Tibial artery (tissue), 4 donors: Measurements from ENCODE around the gene PLS1.

Experiments used
- DNase-seq, 2 donors: peaks; one replicate each; pipeline ENCODE4 v3.0.0-alpha.2; 2019
- H3K27ac ChIP-seq, 2 donors: fragments of 200-600 bp; sonication (generic) in 1 of 2; 1 replicate in 1 of 2; 2 replicates in 1 of 2; pipeline ENCODE4 v1.5.1; 2018 to 2019; ENCODE audit warnings: mild to moderate bottlenecking in 1 of 2
- H3K27me3 ChIP-seq, 2 donors: fragments of 200-600 bp; sonication (generic) in 1 of 2; one replicate each; pipeline versions ENCODE4 v1.5.1 to v1.6.0; 2016 to 2019
- H3K36me3 ChIP-seq, 3 donors: fragments of 200-600 bp; sonication (generic) in 2 of 3; one replicate each; pipeline ENCODE4 v1.5.1; 2016 to 2019; ENCODE audit warnings: mild to moderate bottlenecking in 2 of 3
- H3K4me1 ChIP-seq, 4 donors: fragments of 200-600 bp; sonication (generic) in 2 of 4; 1 replicate in 3 of 4; 2 replicates in 1 of 4; pipeline ENCODE4 v1.5.1; 2016 to 2019
- H3K4me3 ChIP-seq, 2 donors: fragments of 200-600 bp; sonication (generic) in 1 of 2; 1 replicate in 1 of 2; 2 replicates in 1 of 2; pipeline ENCODE4 v1.5.1; 2018 to 2019; ENCODE audit warnings: mild to moderate bottlenecking in 2 of 2
- H3K9me3 ChIP-seq, 3 donors: fragments of 200-600 bp; sonication (generic) in 1 of 3; one replicate each; pipeline ENCODE4 v1.5.1; 2016 to 2019
- CTCF ChIP-seq, 2 experiments: fragments of 200-600 bp in 1 of 2; fragments of 450-650 bp in 1 of 2; IDR thresholded peaks; one replicate each; pipeline ENCODE4 v1.5.1; 2017 to 2019; ENCODE audit warnings: antibody characterized with exemption in 2 of 2, mild to moderate bottlenecking in 1 of 2, moderate library complexity in 1 of 2
- intact Hi-C: fragments of 100-400 bp; cut with DNase I; formaldehyde crosslinking; loops from one replicate; pipeline ENCODE4 v1.15.0; 2023; ENCODE audit warnings: low total_unique reads

PLS1 gene

GRCh38 chr3:142623194-142623593 is 27.0 kb downstream of the PLS1 start:
- no peak overlapping the region for H3K27ac ChIP-seq
- no peaks in the 10 kb centered on the region for H3K36me3 ChIP-seq
- H3K27me3 ChIP-seq, result no peaks in the 10 kb centered on the region
- intact Hi-C loops, result no loop called here
- TF ChIP-seq CTCF (IDR thresholded peaks at IDR 0.05), result no peak
- H3K4me3 ChIP-seq, result no peak overlapping the region
- no peaks in the 10 kb centered on the region for H3K9me3 ChIP-seq
- no peak for DNase-seq
- H3K4me1 ChIP-seq, result no peaks in the 10 kb centered on the region

GRCh38 chr3:142624341-142625152 is 28.4 kb downstream of the PLS1 start:
- intact Hi-C loops, result no loop called here

GRCh38 chr3:142625153-142625440 is 28.9 kb downstream of the PLS1 start:
- H3K27ac ChIP-seq, result no peak overlapping the region
- no peak for DNase-seq
- H3K27me3 ChIP-seq, result no peaks in the 10 kb centered on the region
- no peaks in the 10 kb centered on the region for H3K36me3 ChIP-seq
- H3K4me3 ChIP-seq, result no peak overlapping the region
- TF ChIP-seq CTCF (IDR thresholded peaks at IDR 0.05), result no peak
- no peaks in the 10 kb centered on the region for H3K4me1 ChIP-seq
- no peaks in the 10 kb centered on the region for H3K9me3 ChIP-seq
- intact Hi-C loops, result no loop called here

More at GRCh38 chr3:142624341-142625152, 28.4 kb downstream of the PLS1 start:
- Histone ChIP-seq H3K4me3 (no peak overlapping the region), H3K36me3 (no peaks in the 10 kb centered on the region), H3K27me3 (no peaks in the 10 kb centered on the region), H3K27ac (no peak overlapping the region), H3K9me3 (no peaks in the 10 kb centered on the region), H3K4me1 (no peaks in the 10 kb centered on the region)
- TF ChIP-seq CTCF (IDR thresholded peaks at IDR 0.05), result no peak
- no peak for DNase-seq

GRCh38 chr3:142626971-142627370 is 30.8 kb downstream of the PLS1 start:
- Histone ChIP-seq H3K27me3 (no peaks in the 10 kb centered on the region), H3K27ac (no peak overlapping the region), H3K9me3 (no peaks in the 10 kb centered on the region), H3K4me3 (no peak overlapping the region), H3K4me1 (no peaks in the 10 kb centered on the region), H3K36me3 (no peaks in the 10 kb centered on the region)
- TF ChIP-seq CTCF (IDR thresholded peaks at IDR 0.05), result no peak
- DNase-seq, result no peak
- intact Hi-C loops, result no loop called here

- H3K36me3 ChIP-seq, result no peaks in the 10 kb centered on the region
- intact Hi-C loops, result no loop called here
- no peak overlapping the region for H3K4me3 ChIP-seq
- TF ChIP-seq CTCF (IDR thresholded peaks at IDR 0.05), result no peak
- H3K27ac ChIP-seq, result no peak overlapping the region
- H3K9me3 ChIP-seq, result no peaks in the 10 kb centered on the region
- no peak for DNase-seq
- H3K27me3 ChIP-seq, result no peaks in the 10 kb centered on the region
- H3K4me1 ChIP-seq, result no peaks in the 10 kb centered on the region
These were observed 32.6 kb downstream of the PLS1 start for GRCh38 chr3:142628801-142629200.

GRCh38 chr3:142633073-142633472 is 36.9 kb downstream of the PLS1 start:
- intact Hi-C loops, result no loop called here
- TF ChIP-seq CTCF (IDR thresholded peaks at IDR 0.05), result no peak
- Histone ChIP-seq H3K9me3 (no peaks in the 10 kb centered on the region), H3K27ac (no peak overlapping the region), H3K27me3 (no peaks in the 10 kb centered on the region), H3K4me1 (no peaks in the 10 kb centered on the region), H3K4me3 (no peak overlapping the region), H3K36me3 (no peaks in the 10 kb centered on the region)
- DNase-seq, result no peak
